Urinary bladder (tissue), 4 donors: Measurements from ENCODE around the gene TLN1. TPM values are rescaled to one million over a fixed set of nuclear protein-coding genes. Genes with fewer than 3 reads are reported as not detected.

Experiments
- DNase-seq: peaks from one replicate; pipeline ENCODE4 v3.0.0-alpha.2; 2015; ENCODE audit errors: extremely low spot score
- H3K27ac ChIP-seq: one replicate; pipeline ENCODE4 v1.5.1; 2013; ENCODE audit warnings: low read depth, mild to moderate bottlenecking, moderate library complexity
- H3K36me3 ChIP-seq: one replicate; pipeline ENCODE4 v1.6.1; 2013; ENCODE audit warnings: mild to moderate bottlenecking, moderate library complexity; ENCODE audit not compliant: insufficient read depth
- H3K4me1 ChIP-seq: one replicate; pipeline ENCODE4 v1.6.1; 2013; ENCODE audit warnings: mild to moderate bottlenecking, moderate library complexity; ENCODE audit not compliant: insufficient read depth
- H3K4me3 ChIP-seq: one replicate; pipeline ENCODE4 v1.5.1; 2013; ENCODE audit warnings: low read depth, low read length
- WGBS: extraction: QIAGEN DNeasy Blood & Tissue Kit; methylation state at CpG from one replicate; pipeline ENCODE4 v1.1.7; 2013; 5-methylcytosine and 5-hydroxymethylcytosine counted together
- polyA plus RNA-seq: library from polyadenylated mRNA; stranded (reverse); fragments of 200-250 nt; gene quantifications from one replicate; pipeline ENCODE4 v1.2.3, GENCODE V29; 2013
- total RNA-seq: library from RNA; depleted of rRNA; stranded (reverse); fragments of >200 nt; gene quantifications from one replicate; pipeline ENCODE4 v1.2.3, GENCODE V29; 2014
- donor health status: healthy with polysubstance abuse.
- donor health status: healthy.

Gene TLN1
- total and polyA plus RNA-seq, 2 donors = 154 to 533 TPM

GRCh38 chr9:35759795-35760194, 27.8 kb upstream of the TLN1 start:
- WGBS = 96% methylated on average over 4 of the region's 4 CpGs
- Histone ChIP-seq H3K27ac (no peak overlapping the region), H3K36me3 (no peaks in the 10 kb centered on the region)

GRCh38 chr9:35758475-35759050, 26.6 kb upstream of the TLN1 start:
- no peak for DNase-seq
- Histone ChIP-seq H3K36me3 (no peaks in the 10 kb centered on the region), H3K4me1 (no peaks in the 10 kb centered on the region), H3K27ac (no peak overlapping the region), H3K4me3 (no peak overlapping the region)
- 50% methylated on average over 3 of the region's 3 CpGs for WGBS

More at GRCh38 chr9:35759795-35760194, 27.8 kb upstream of the TLN1 start:
- H3K4me3 ChIP-seq = no peak overlapping the region
- no peaks in the 10 kb centered on the region for H3K4me1 ChIP-seq
- DNase-seq = no peak

GRCh38 chr9:35757892-35758275, 25.9 kb upstream of the TLN1 start:
- no peak overlapping the region for H3K27ac ChIP-seq
- H3K4me1 ChIP-seq = no peaks in the 10 kb centered on the region
- H3K36me3 ChIP-seq = no peaks in the 10 kb centered on the region
- DNase-seq = no peak
- no peak overlapping the region for H3K4me3 ChIP-seq

- 2% methylated on average over 20 of the region's 20 CpGs for WGBS
- no peak for DNase-seq
- no peaks in the 10 kb centered on the region for H3K4me1 ChIP-seq
- peak overlapping the region; percentile 54 for H3K4me3 ChIP-seq
- peak overlapping the region; percentile 90 for H3K27ac ChIP-seq
- peaks cover 3% of the 10 kb centered on the region for H3K36me3 ChIP-seq
These were observed 25.4 kb upstream of the TLN1 start for GRCh38 chr9:35757226-35757891.

GRCh38 chr9:35756275-35757225, 24.6 kb upstream of the TLN1 start:
- Histone ChIP-seq H3K27ac (peak overlapping the region; percentile 90), H3K4me3 (peak overlapping the region; percentile 54), H3K36me3 (peaks cover 3% of the 10 kb centered on the region), H3K4me1 (no peaks in the 10 kb centered on the region)
- no peak for DNase-seq
- WGBS = 11% methylated on average over 48 of the region's 48 CpGs

GRCh38 chr9:35755071-35755470, 23.1 kb upstream of the TLN1 start:
- WGBS = 87% methylated on average over 4 of the region's 4 CpGs
- no peak for DNase-seq
- peaks cover 3% of the 10 kb centered on the region for H3K36me3 ChIP-seq
- no peaks in the 10 kb centered on the region for H3K4me1 ChIP-seq
- no peak overlapping the region for H3K4me3 ChIP-seq
- no peak overlapping the region for H3K27ac ChIP-seq

- Histone ChIP-seq H3K27ac (no peak within 1 kb of the TSS), H3K4me3 (no peak within 1 kb of the TSS), H3K36me3 (peaks cover 3% of the 10 kb centered on the region), H3K4me1 (no peaks in the 10 kb centered on the region)
- no peak for DNase-seq
- WGBS = 43% methylated on average over 3 of the region's 3 CpGs
These were observed 22.3 kb upstream of the TLN1 start, which contains the start of gene MSMP for GRCh38 chr9:35754264-35754663. MSMP (minus strand) TSS chr9:35754276; CDS start chr9:35754129, 147 bp downstream.

- DNase-seq = no peak
- WGBS = 90% methylated on average over 5 of the region's 5 CpGs
- H3K27ac ChIP-seq = no peak overlapping the region
- no peak overlapping the region for H3K4me3 ChIP-seq
- H3K4me1 ChIP-seq = no peaks in the 10 kb centered on the region
- H3K36me3 ChIP-seq = peaks cover 3% of the 10 kb centered on the region
These were observed 21.5 kb upstream of the TLN1 start for GRCh38 chr9:35753466-35753865.

GRCh38 chr9:35750256-35750531, 18.2 kb upstream of the TLN1 start:
- Histone ChIP-seq H3K4me1 (peaks cover 5% of the 10 kb centered on the region), H3K4me3 (no peak overlapping the region), H3K36me3 (peaks cover 3% of the 10 kb centered on the region), H3K27ac (no peak overlapping the region)
- WGBS = 64% methylated on average over 4 of the region's 4 CpGs
- no peak for DNase-seq

GRCh38 chr9:35749515-35750255, 17.7 kb upstream of the TLN1 start:
- WGBS = 4% methylated on average over 19 of the region's 19 CpGs
- Histone ChIP-seq H3K27ac (peak overlapping the region; percentile 94), H3K36me3 (peaks cover 3% of the 10 kb centered on the region), H3K4me3 (peak overlapping the region; percentile 76), H3K4me1 (peaks cover 5% of the 10 kb centered on the region)
- no peak for DNase-seq

GRCh38 chr9:35748858-35749514, 17.0 kb upstream of the TLN1 start, which contains the start of the genes GBA2 and RGP1:
GBA2 (minus strand) TSS chr9:35749228; CDS start chr9:35748704, 524 bp downstream.
RGP1 (plus strand) TSS chr9:35749287; CDS start chr9:35749756, 469 bp downstream.
- peaks cover 5% of the 10 kb centered on the region for H3K4me1 ChIP-seq
- under 1% methylated on average over 69 of the region's 69 CpGs for WGBS
- H3K36me3 ChIP-seq = peaks cover 3% of the 10 kb centered on the region
- DNase-seq = no peak
- H3K27ac ChIP-seq = peak within 1 kb of the TSS; percentile 94
- peak within 1 kb of the TSS; percentile 76 for H3K4me3 ChIP-seq

- H3K4me3 ChIP-seq = peak overlapping the region; percentile 76
- H3K36me3 ChIP-seq = peaks cover 3% of the 10 kb centered on the region
- no peak for DNase-seq
- H3K4me1 ChIP-seq = peaks cover 5% of the 10 kb centered on the region
- H3K27ac ChIP-seq = no peak overlapping the region
- under 1% methylated on average over 24 of the region's 24 CpGs for whole genome bisulfite sequencing
These were observed 16.4 kb upstream of the TLN1 start for GRCh38 chr9:35748242-35748857.
